Neuronal stem cell (in vitro differentiated cells): ENCODE measurements around the gene BABAM2.
"Not testable (repeated sequence)": the region's sequence is repeated elsewhere in the genome, so short reads cannot be mapped to it uniquely, and the experiment has no call there.

Experiments used
- DNase-seq: peaks from one replicate; pipeline ENCODE4 v3.0.0-alpha.2; 2013; ENCODE audit warnings: low spot score
- H2AFZ ChIP-seq: one replicate; pipeline ENCODE4 v1.6.1; 2013; ENCODE audit warnings: mild to moderate bottlenecking, low read length, inconsistent platforms
- H2AK5ac ChIP-seq: 2 replicates; pipeline ENCODE4 v1.6.1; 2013; ENCODE audit warnings: low read depth, mild to moderate bottlenecking, inconsistent platforms, low read length, moderate library complexity, mixed read lengths
- H2BK120ac ChIP-seq: 2 replicates; pipeline ENCODE4 v1.6.1; 2013; ENCODE audit warnings: low read depth, mild to moderate bottlenecking, inconsistent platforms, low read length, moderate library complexity, mixed read lengths
- H2BK12ac ChIP-seq: one replicate; pipeline ENCODE4 v1.6.1; 2013; ENCODE audit warnings: low read length, inconsistent platforms
- H2BK15ac ChIP-seq: 2 replicates; pipeline ENCODE4 v1.6.1; 2013; ENCODE audit warnings: mild to moderate bottlenecking, low read length, inconsistent platforms, mixed read lengths
- H2BK5ac ChIP-seq: one replicate; pipeline ENCODE4 v1.6.1; 2013; ENCODE audit warnings: inconsistent platforms, mild to moderate bottlenecking, low read length, moderate library complexity
- H3K14ac ChIP-seq: one replicate; pipeline ENCODE4 v1.6.1; 2013; ENCODE audit warnings: low read length, inconsistent platforms
- H3K18ac ChIP-seq: 2 replicates; pipeline ENCODE4 v1.6.1; 2013; ENCODE audit warnings: low read length, inconsistent platforms
- H3K23ac ChIP-seq: 2 replicates; pipeline ENCODE4 v1.6.1; 2013; ENCODE audit warnings: low read depth, mild to moderate bottlenecking, mixed read lengths, low read length, inconsistent platforms; ENCODE audit not compliant: poor library complexity
- H3K27ac ChIP-seq: replicated peaks from 3 replicates; pipeline ENCODE4 v1.5.1; 2013; ENCODE audit warnings: low read length, inconsistent platforms
- H3K27me3 ChIP-seq, 3 experiments: 2 replicates each; pipeline ENCODE4 v1.6.1; 2013; ENCODE audit warnings: low read length in 3 of 3, mild to moderate bottlenecking in 2 of 3, inconsistent platforms in 1 of 3, low read depth in 1 of 3, mixed read lengths in 1 of 3, moderate library complexity in 1 of 3; ENCODE audit not compliant: control insufficient read depth in 3 of 3, insufficient read depth in 3 of 3
- H3K36me3 ChIP-seq, 2 donors: replicated peaks in 1 of 2; 2 replicates each; pipeline ENCODE4 v1.6.1; 2013; ENCODE audit warnings: low read length in 2 of 2; ENCODE audit not compliant: control insufficient read depth in 2 of 2, insufficient read depth in 2 of 2
- H3K4ac ChIP-seq: 2 replicates; pipeline ENCODE4 v1.6.1; 2013; ENCODE audit warnings: inconsistent platforms, mild to moderate bottlenecking, low read length, moderate library complexity
- H3K4me1 ChIP-seq, 2 donors: 1 replicate in 1 of 2; 2 replicates in 1 of 2; pipeline ENCODE4 v1.6.1; 2013; ENCODE audit warnings: low read length in 2 of 2, low read depth in 1 of 2; ENCODE audit not compliant: control insufficient read depth in 2 of 2, insufficient read depth in 1 of 2
- H3K4me2 ChIP-seq: one replicate; pipeline ENCODE4 v1.6.1; 2013; ENCODE audit warnings: mild to moderate bottlenecking, low read length, inconsistent platforms; ENCODE audit not compliant: insufficient read depth, poor library complexity, severe bottlenecking
- H3K4me3 ChIP-seq, 2 donors: 2 replicates each; pipeline ENCODE4 v1.5.1; 2013; ENCODE audit warnings: low read length in 2 of 2, mild to moderate bottlenecking in 2 of 2, inconsistent platforms in 1 of 2, moderate library complexity in 1 of 2
- H3K79me1 ChIP-seq: one replicate; pipeline ENCODE4 v1.6.1; 2013; ENCODE audit warnings: low read depth, mild to moderate bottlenecking, inconsistent platforms, low read length, moderate library complexity
- H3K9ac ChIP-seq: one replicate; pipeline ENCODE4 v1.6.1; 2013; ENCODE audit warnings: mild to moderate bottlenecking, low read depth, low read length, inconsistent platforms; ENCODE audit not compliant: poor library complexity
- H3K9me3 ChIP-seq, 2 donors: replicated peaks in 1 of 2; 2 replicates each; pipeline versions ENCODE3 to v1.6.1; 2013; ENCODE audit warnings: low read length in 2 of 2, mild to moderate bottlenecking in 2 of 2, inconsistent platforms in 1 of 2, low read depth in 1 of 2, mixed read lengths in 1 of 2, moderate library complexity in 1 of 2; ENCODE audit not compliant: control insufficient read depth in 2 of 2, insufficient read depth in 1 of 2
- H4K8ac ChIP-seq: one replicate; pipeline ENCODE4 v1.6.1; 2013; ENCODE audit warnings: low read depth, mild to moderate bottlenecking, inconsistent platforms, low read length, moderate library complexity
- H4K91ac ChIP-seq: one replicate; pipeline ENCODE4 v1.6.1; 2013; ENCODE audit warnings: low read length, low read depth, mild to moderate bottlenecking, inconsistent platforms; ENCODE audit not compliant: poor library complexity
- WGBS, 2 donors: extraction: QIAGEN DNeasy Blood & Tissue Kit; methylation state at CpG; one replicate each; pipeline ENCODE4 v1.1.7; 2013; ENCODE audit warnings: missing lambda C conversion rate in 2 of 2, mixed read lengths in 1 of 2; ENCODE audit not compliant: insufficient read length in 2 of 2, insufficient replicate concordance in 1 of 2; ENCODE audit errors: extremely low coverage in 2 of 2; 5-methylcytosine and 5-hydroxymethylcytosine counted together

BABAM2 gene

GRCh38 chr2:27965841-27966240 lies 75.3 kb downstream of the BABAM2 start:
- Histone ChIP-seq H4K91ac (no peak overlapping the region), H3K23ac (no peak overlapping the region), H3K27me3 (no peaks in the 10 kb centered on the region), H3K14ac (no peak overlapping the region), H3K4me2 (no peak overlapping the region), H2AFZ (no peak overlapping the region), H2BK5ac (no peak overlapping the region), H2BK12ac (no peak overlapping the region), H3K4ac (no peak overlapping the region), H2AK5ac (no peak overlapping the region), H2BK15ac (no peak overlapping the region), H4K8ac (no peak overlapping the region), H3K9me3 (peaks cover 0 to 19% of the 10 kb centered on the region in 2 donors), H3K9ac (no peak overlapping the region), H2BK120ac (no peak overlapping the region), H3K27ac (no peak overlapping the region), H3K18ac (no peak overlapping the region), H3K79me1 (no peaks in the 10 kb centered on the region), H3K4me3 (no peak overlapping the region), H3K36me3 (no peaks in the 10 kb centered on the region), H3K4me1 (peaks cover 0 to 3% of the 10 kb centered on the region in 2 donors)
- no CpG with 5 or more reads among the region's 2 CpGs for WGBS, 2 donors
- DNase-seq = no peak

- Histone ChIP-seq H2BK12ac (no peak overlapping the region), H3K23ac (no peak overlapping the region), H2BK15ac (no peak overlapping the region), H3K79me1 (no peaks in the 10 kb centered on the region), H3K9me3 (peaks cover 0 to 19% of the 10 kb centered on the region in 2 donors), H2AK5ac (no peak overlapping the region), H3K9ac (no peak overlapping the region), H2BK5ac (no peak overlapping the region), H4K8ac (no peak overlapping the region), H2BK120ac (no peak overlapping the region), H3K27ac (no peak overlapping the region), H3K14ac (no peak overlapping the region), H4K91ac (no peak overlapping the region), H3K4me3 (no peak overlapping the region), H3K27me3 (no peaks in the 10 kb centered on the region), H3K4me2 (no peak overlapping the region), H2AFZ (no peak overlapping the region), H3K18ac (no peak overlapping the region), H3K36me3 (no peaks in the 10 kb centered on the region), H3K4me1 (no peaks in the 10 kb centered on the region), H3K4ac (no peak overlapping the region)
- no peak for DNase-seq
- no CpG with 5 or more reads among the region's 3 CpGs for WGBS, 2 donors
Observed at GRCh38 chr2:27966466-27966865, 75.9 kb downstream of the BABAM2 start.

GRCh38 chr2:27967076-27967475 lies 76.5 kb downstream of the BABAM2 start:
- no peak overlapping the region for H3K4me2 ChIP-seq
- DNase-seq = no peak
- no peaks in the 10 kb centered on the region for H3K4me1 ChIP-seq
- H2BK5ac ChIP-seq = no peak overlapping the region
- no peak overlapping the region for H2AK5ac ChIP-seq
- H3K9ac ChIP-seq = no peak overlapping the region
- H3K4ac ChIP-seq = no peak overlapping the region
- no peak overlapping the region for H3K18ac ChIP-seq
- no peak overlapping the region for H3K27ac ChIP-seq
- no peak overlapping the region for H4K91ac ChIP-seq
- H3K23ac ChIP-seq = no peak overlapping the region
- H3K4me3 ChIP-seq = no peak overlapping the region
- no peak overlapping the region for H2BK120ac ChIP-seq
- H2BK15ac ChIP-seq = no peak overlapping the region
- H2BK12ac ChIP-seq = no peak overlapping the region
- WGBS, 2 donors = no CpG with 5 or more reads among the region's 4 CpGs
- H2AFZ ChIP-seq = no peak overlapping the region
- H3K14ac ChIP-seq = no peak overlapping the region
- no peak overlapping the region for H4K8ac ChIP-seq
- peaks cover 0 to 19% of the 10 kb centered on the region in 2 donors for H3K9me3 ChIP-seq
- no peaks in the 10 kb centered on the region for H3K36me3 ChIP-seq
- H3K27me3 ChIP-seq = no peaks in the 10 kb centered on the region
- no peaks in the 10 kb centered on the region for H3K79me1 ChIP-seq

GRCh38 chr2:27968045-27968444 lies 77.5 kb downstream of the BABAM2 start:
- H3K27me3 ChIP-seq, H3K9ac ChIP-seq, H2BK5ac ChIP-seq, H2AFZ ChIP-seq, H3K4me2 ChIP-seq, H3K27ac ChIP-seq, H3K4ac ChIP-seq, H3K79me1 ChIP-seq, H2BK120ac ChIP-seq, H3K18ac ChIP-seq, H3K23ac ChIP-seq, H2BK15ac ChIP-seq, H3K36me3 ChIP-seq, H4K8ac ChIP-seq, H3K4me3 ChIP-seq, H4K91ac ChIP-seq, H2AK5ac ChIP-seq, DNase-seq, H3K14ac ChIP-seq, H3K4me1 ChIP-seq, H2BK12ac ChIP-seq: not testable (repeated sequence)
- peaks cover 0 to 19% of the 10 kb centered on the region in 2 donors for H3K9me3 ChIP-seq
- WGBS, 2 donors = no CpG with 5 or more reads among the region's 4 CpGs
